ENCODE measurements around the gene SAPCD2. TPM values are rescaled to one million over a fixed set of nuclear protein-coding genes. Genes with fewer than 3 reads are reported as not detected.

SAPCD2 gene
- total and polyA plus RNA-seq, 2 of the 8 experiments (the other 6 are each of a cell fraction or from before 2014, with no cell fraction given), result 12.7 to 32.1 TPM

DNA sequence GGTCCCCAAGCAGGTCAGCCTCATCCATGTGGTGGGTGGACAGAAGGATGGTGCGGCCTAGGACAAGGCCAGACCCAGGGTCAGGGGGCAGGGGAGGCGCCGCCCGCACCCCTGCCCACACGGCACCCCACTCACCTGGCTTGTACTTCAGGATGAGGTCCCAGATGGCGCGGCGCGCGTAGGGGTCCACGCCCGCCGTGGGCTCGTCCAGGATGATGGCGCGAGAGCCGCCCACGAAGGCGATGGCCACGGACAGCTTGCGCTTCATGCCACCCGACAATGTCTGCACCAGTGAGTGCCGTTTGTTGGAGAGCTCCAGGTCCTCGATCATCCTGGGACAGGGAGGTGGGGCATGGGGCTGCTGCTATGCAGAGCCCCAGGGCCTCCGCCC, 54.8 kb downstream of the SAPCD2 start (continued):
- TF ChIP-seq FOSL1 (IDR thresholded peaks at IDR 0.05; ENCODE audit: insufficient read depth, low read depth, low read length) (no peak), TAF7 (optimal IDR thresholded peaks at IDR 0.05; ENCODE audit: borderline replicate concordance, low read depth, low read length) (no peak), POU5F1 (IDR thresholded peaks at IDR 0.05; ENCODE audit: low read depth, low read length) (no peak), RNF2 (IDR thresholded peaks at IDR 0.05; ENCODE audit: borderline replicate concordance, low read depth, low read length, missing control alignments, poor library complexity, severe bottlenecking) (no peak)
- TF ChIP-seq, protein P1, sequence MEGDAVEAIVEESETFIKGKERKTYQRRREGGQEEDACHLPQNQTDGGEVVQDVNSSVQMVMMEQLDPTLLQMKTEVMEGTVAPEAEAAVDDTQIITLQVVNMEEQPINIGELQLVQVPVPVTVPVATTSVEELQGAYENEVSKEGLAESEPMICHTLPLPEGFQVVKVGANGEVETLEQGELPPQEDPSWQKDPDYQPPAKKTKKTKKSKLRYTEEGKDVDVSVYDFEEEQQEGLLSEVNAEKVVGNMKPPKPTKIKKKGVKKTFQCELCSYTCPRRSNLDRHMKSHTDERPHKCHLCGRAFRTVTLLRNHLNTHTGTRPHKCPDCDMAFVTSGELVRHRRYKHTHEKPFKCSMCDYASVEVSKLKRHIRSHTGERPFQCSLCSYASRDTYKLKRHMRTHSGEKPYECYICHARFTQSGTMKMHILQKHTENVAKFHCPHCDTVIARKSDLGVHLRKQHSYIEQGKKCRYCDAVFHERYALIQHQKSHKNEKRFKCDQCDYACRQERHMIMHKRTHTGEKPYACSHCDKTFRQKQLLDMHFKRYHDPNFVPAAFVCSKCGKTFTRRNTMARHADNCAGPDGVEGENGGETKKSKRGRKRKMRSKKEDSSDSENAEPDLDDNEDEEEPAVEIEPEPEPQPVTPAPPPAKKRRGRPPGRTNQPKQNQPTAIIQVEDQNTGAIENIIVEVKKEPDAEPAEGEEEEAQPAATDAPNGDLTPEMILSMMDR (IDR thresholded peaks at IDR 0.05; ENCODE audit: control extremely low read depth in 1 of 3, insufficient read depth in 1 of 3, low read depth in 1 of 3, low read length in 3 of 3), result no peak
